ENCODE data around the gene MEX3C.

MEX3C gene

GRCh38 chr18:51171625-51172259 is 25.7 kb downstream of the MEX3C start:
- no peaks in the 10 kb centered on the region; the same call in 1 of the 2 replicates for H3K36me3 ChIP-seq (ENCODE audit: insufficient read depth, low read length)
- H3K9me3 ChIP-seq (ENCODE audit: control insufficient read depth, insufficient read depth, low read length): no peaks in the 10 kb centered on the region
- peaks cover 19% of the 10 kb centered on the region for H3K4me1 ChIP-seq (ENCODE audit: insufficient read depth, low read length)
- no peak overlapping the region for H3K9ac ChIP-seq (ENCODE audit: low read depth, low read length)

DNA sequence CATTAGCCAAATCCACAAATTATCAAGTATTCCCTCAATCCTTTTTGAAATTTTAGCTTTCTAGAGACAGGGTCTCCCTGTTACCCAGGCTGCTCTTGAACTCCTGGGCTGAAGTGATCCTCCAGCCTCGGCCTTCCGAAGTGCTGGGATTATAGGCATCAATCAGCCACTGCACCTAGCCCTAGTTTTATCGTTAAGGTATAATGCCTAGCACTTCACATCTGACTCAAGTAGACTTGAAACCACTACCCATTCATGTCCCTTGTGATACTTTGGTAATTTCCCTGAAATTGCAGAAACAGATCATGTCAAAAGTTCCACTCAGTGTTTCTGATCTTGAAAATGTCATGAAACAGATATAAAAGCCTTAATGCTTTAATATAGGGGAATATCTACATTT is 26.3 kb downstream of the MEX3C start:
- H3K36me3 ChIP-seq (ENCODE audit: insufficient read depth, low read length): no peaks in the 10 kb centered on the region
- no peaks in the 10 kb centered on the region for H3K9me3 ChIP-seq (ENCODE audit: control insufficient read depth, insufficient read depth, low read length)
- H3K4me1 ChIP-seq (ENCODE audit: insufficient read depth, low read length): peaks cover 19% of the 10 kb centered on the region
- no peak overlapping the region for H3K9ac ChIP-seq (ENCODE audit: low read depth, low read length)

DNA sequence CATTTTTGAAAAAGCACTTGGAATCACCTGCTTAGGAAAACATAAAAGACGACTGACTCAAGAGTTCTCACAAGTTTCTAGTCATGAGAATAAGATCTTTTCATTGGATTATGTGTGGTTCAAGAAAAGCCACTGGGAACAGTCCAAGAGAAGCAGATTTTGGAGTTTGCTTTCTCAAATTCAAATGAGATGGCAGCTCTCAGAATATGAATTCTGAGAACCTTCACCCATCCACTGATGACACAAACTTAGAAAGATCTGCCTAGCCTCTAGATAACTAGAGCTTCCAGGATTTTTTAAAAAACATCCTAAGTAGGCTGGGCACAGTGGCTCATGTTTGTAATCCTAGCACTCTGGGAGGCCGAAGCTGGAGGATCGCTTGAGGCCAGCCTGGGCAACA is 26.8 kb downstream of the MEX3C start:
- Histone ChIP-seq H3K36me3 (ENCODE audit: insufficient read depth, low read length) (no peaks in the 10 kb centered on the region), H3K4me1 (ENCODE audit: insufficient read depth, low read length) (peaks cover 19% of the 10 kb centered on the region), H3K9me3 (ENCODE audit: control insufficient read depth, insufficient read depth, low read length) (no peaks in the 10 kb centered on the region), H3K9ac (ENCODE audit: low read depth, low read length) (no peak overlapping the region)

DNA sequence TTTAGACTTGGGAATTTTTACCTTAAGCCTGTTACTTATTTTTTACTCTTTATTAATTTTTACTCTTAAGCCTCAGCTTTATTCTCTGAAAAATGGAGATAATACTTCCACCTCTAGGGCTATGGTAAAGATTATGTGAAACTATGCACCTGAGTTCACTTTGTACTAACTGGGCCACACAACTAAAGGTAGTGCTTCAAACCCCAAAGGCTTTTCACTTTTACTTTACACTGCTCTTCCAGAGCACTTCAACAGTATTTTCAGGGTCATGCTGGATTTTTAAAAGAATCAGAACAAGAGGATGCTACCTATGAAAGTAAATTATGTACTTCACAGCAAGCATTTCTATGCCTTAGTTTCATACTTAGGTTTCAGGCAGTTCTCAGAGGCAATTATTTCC is 27.8 kb downstream of the MEX3C start:
- Histone ChIP-seq H3K36me3 (ENCODE audit: insufficient read depth, low read length) (no peaks in the 10 kb centered on the region), H3K4me1 (ENCODE audit: insufficient read depth, low read length) (peaks cover 28% of the 10 kb centered on the region)

GRCh38 chr18:51168960-51169662 is 28.4 kb downstream of the MEX3C start:
- Histone ChIP-seq H3K9me3 (ENCODE audit: control insufficient read depth, insufficient read depth, low read length) (no peaks in the 10 kb centered on the region), H3K36me3 (ENCODE audit: insufficient read depth, low read length) (no peaks in the 10 kb centered on the region), H3K9ac (ENCODE audit: low read depth, low read length) (no peak overlapping the region), H3K4me1 (ENCODE audit: insufficient read depth, low read length) (peaks cover 34% of the 10 kb centered on the region)

More for the DNA sequence above, 27.8 kb downstream of the MEX3C start:
- Histone ChIP-seq H3K9me3 (ENCODE audit: control insufficient read depth, insufficient read depth, low read length) (no peaks in the 10 kb centered on the region), H3K9ac (ENCODE audit: low read depth, low read length) (no peak overlapping the region)

DNA sequence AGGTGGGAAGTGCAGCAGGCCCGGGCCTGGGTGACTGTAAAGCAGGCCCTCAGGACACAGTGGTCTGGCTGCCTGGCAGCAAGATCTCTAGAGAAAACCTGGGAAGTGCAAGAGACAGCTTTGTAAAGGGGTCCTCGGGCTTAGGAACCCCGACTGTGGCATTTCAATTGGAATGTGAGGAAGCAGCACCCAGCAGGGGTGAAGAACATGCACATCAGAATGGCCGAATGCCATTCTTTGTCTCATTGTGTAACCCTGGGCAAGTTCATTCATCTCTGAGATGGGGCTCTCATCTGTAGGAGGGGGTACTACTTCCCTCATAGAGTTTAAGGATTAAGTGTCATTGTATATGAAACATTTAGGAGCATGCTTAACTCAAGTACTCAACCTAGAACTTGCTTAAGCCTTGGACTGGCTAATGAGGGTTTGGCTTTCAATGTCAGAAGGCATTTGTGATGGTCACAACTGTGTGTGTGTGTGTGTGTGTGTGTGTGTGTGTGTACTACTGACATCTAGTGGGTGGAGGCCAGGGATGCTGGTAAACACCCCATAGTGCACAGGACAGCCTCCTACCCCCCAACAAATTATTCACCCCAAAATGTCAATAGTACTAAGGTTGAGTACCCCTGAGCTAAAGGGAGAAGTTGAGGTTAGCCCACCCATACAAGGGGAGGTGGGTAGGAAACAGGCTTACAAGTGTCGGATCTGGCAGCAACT is 29.3 kb downstream of the MEX3C start:
- no peaks in the 10 kb centered on the region for H3K9me3 ChIP-seq (ENCODE audit: control insufficient read depth, insufficient read depth, low read length)
- H3K9ac ChIP-seq (ENCODE audit: low read depth, low read length): no peak overlapping the region
- peaks cover 34% of the 10 kb centered on the region for H3K4me1 ChIP-seq (ENCODE audit: insufficient read depth, low read length)
- no peaks in the 10 kb centered on the region for H3K36me3 ChIP-seq (ENCODE audit: insufficient read depth, low read length)

DNA sequence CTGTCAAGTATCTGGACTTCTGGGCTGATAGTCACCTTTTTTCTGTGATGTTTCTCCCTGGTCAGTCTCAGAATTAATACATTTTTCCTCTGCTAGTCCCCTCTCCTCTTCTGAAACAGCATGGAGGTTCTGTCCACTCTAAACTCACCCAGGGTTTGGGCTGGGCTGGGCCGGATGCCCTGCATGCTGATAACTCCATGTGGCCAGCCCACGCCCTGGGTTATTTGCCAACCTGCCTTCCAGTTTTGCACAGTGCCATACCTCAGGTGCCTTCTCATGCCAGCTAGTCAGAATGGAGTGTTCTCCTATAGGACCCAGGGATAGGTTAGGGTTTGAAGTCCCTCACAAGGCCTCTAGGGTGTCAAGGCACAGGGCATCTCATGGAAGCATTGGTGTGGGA is 32.2 kb downstream of the MEX3C start:
- H3K9me3 ChIP-seq (ENCODE audit: control insufficient read depth, insufficient read depth, low read length): no peaks in the 10 kb centered on the region

DNA sequence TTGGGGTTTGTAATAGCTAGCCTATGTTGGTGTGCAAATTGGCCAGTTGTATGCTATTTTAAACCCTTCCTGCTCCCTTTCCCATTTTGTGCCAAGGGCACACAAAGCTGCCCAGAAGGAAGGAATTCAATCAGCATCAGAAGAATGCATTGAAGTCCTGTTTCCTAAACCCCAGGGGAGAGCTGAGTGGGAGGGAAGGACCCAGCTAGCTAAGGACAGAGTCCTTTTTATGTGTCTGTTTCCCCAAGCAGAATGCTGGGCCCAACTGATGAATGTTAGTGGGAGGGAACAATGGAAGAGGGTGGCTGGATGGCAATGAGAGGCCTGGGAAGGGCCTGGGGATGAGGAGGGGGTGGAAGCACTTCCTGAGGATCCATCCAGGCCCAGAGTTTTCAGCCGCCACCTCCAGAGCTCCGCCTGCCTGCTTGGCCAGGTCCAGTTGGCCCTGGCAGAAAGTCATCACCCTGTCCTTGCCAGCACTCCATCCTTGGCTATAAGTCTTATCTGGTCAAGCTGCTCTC is 32.7 kb downstream of the MEX3C start:
- Histone ChIP-seq H3K9ac (ENCODE audit: low read depth, low read length) (no peak overlapping the region), H3K4me1 (ENCODE audit: insufficient read depth, low read length) (peaks cover 34% of the 10 kb centered on the region), H3K36me3 (ENCODE audit: insufficient read depth, low read length) (no peaks in the 10 kb centered on the region), H3K9me3 (ENCODE audit: control insufficient read depth, insufficient read depth, low read length) (no peaks in the 10 kb centered on the region)

More for the DNA sequence above, 32.2 kb downstream of the MEX3C start:
- no peak overlapping the region for H3K9ac ChIP-seq (ENCODE audit: low read depth, low read length)
- no peaks in the 10 kb centered on the region for H3K36me3 ChIP-seq (ENCODE audit: insufficient read depth, low read length)
- peaks cover 34% of the 10 kb centered on the region for H3K4me1 ChIP-seq (ENCODE audit: insufficient read depth, low read length)

- H3K36me3 ChIP-seq (ENCODE audit: insufficient read depth, low read length): no peaks in the 10 kb centered on the region
- H3K9ac ChIP-seq (ENCODE audit: low read depth, low read length): no peak overlapping the region
- no peaks in the 10 kb centered on the region for H3K9me3 ChIP-seq (ENCODE audit: control insufficient read depth, insufficient read depth, low read length)
- H3K4me1 ChIP-seq (ENCODE audit: insufficient read depth, low read length): peaks cover 34% of the 10 kb centered on the region
These were observed 33.1 kb downstream of the MEX3C start for GRCh38 chr18:51164342-51164741.

- no peaks in the 10 kb centered on the region for H3K36me3 ChIP-seq (ENCODE audit: insufficient read depth, low read length)
- H3K9ac ChIP-seq (ENCODE audit: low read depth, low read length): no peak overlapping the region
- peaks cover 32% of the 10 kb centered on the region for H3K4me1 ChIP-seq (ENCODE audit: insufficient read depth, low read length)
- H3K9me3 ChIP-seq (ENCODE audit: control insufficient read depth, insufficient read depth, low read length): no peaks in the 10 kb centered on the region
These were observed 33.9 kb downstream of the MEX3C start for GRCh38 chr18:51163543-51163942.

DNA sequence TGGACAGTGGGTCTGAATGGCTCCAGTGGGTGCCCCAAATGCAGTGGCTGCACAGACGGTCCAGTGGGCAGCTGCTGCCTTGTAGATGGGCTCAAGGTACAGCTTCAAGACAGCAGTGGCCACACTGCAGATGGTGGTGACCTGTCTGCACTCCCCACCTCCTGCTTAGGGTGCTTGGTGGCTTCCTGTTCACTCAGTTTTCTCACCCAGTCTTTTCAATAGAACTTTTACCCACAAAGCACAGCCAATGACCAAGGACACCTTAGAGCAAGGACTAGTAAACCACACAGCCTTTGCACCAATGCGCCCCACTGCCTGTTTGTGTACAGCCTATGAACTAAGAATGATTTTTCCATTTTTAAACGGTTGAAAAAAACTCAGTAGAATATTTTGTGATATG is 34.9 kb downstream of the MEX3C start:
- no peak overlapping the region for H3K9ac ChIP-seq (ENCODE audit: low read depth, low read length)
- no peaks in the 10 kb centered on the region for H3K9me3 ChIP-seq (ENCODE audit: control insufficient read depth, insufficient read depth, low read length)
- H3K36me3 ChIP-seq (ENCODE audit: insufficient read depth, low read length): no peaks in the 10 kb centered on the region
- H3K4me1 ChIP-seq (ENCODE audit: insufficient read depth, low read length): peaks cover 24% of the 10 kb centered on the region

DNA sequence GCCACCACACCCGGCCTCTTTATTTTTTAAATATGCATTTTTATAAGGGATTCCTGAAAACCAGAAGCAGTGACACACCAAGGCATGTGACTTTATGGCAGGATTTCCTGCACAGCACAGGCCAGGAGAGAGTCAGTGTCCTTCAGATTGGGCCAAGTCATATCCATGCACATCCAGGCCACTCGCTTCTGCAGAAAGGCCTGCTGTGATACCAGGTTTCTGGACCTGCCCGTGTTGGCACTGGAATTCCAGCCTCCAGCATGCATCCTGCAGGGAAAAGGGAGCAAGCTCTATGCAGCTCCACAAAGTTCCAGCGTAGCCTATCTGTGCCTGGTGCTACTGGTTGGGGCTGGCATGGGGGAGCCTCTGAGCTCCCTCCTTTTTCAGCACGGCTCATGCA is 36.8 kb downstream of the MEX3C start:
- Histone ChIP-seq H3K9ac (ENCODE audit: low read depth, low read length) (no peak overlapping the region), H3K4me1 (ENCODE audit: insufficient read depth, low read length) (peaks cover 15% of the 10 kb centered on the region), H3K36me3 (ENCODE audit: insufficient read depth, low read length) (no peaks in the 10 kb centered on the region), H3K9me3 (ENCODE audit: control insufficient read depth, insufficient read depth, low read length) (no peaks in the 10 kb centered on the region)

DNA sequence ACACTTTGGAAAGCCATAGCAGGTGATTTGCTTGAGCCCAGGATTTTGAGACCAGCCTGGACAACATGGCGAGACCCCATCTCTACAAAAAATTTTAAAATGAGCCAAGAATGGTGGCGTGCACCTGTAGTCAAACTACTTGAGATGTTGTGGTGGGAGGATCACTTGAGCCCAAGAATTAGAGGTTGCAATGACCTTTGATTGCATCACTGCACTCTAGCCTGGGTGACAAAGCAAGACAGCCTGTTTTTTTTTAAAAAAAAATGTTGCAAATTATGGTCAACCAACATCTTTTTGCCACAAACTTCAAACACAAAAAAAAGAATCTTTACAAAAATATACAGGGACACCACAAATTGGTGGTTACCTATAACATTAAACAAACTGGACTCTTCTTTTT is 40.3 kb downstream of the MEX3C start:
- Histone ChIP-seq H3K9ac (ENCODE audit: low read depth, low read length) (no peak overlapping the region), H3K9me3 (ENCODE audit: control insufficient read depth, insufficient read depth, low read length) (no peaks in the 10 kb centered on the region), H3K36me3 (ENCODE audit: insufficient read depth, low read length) (no peaks in the 10 kb centered on the region), H3K4me1 (ENCODE audit: insufficient read depth, low read length) (no peaks in the 10 kb centered on the region)

DNA sequence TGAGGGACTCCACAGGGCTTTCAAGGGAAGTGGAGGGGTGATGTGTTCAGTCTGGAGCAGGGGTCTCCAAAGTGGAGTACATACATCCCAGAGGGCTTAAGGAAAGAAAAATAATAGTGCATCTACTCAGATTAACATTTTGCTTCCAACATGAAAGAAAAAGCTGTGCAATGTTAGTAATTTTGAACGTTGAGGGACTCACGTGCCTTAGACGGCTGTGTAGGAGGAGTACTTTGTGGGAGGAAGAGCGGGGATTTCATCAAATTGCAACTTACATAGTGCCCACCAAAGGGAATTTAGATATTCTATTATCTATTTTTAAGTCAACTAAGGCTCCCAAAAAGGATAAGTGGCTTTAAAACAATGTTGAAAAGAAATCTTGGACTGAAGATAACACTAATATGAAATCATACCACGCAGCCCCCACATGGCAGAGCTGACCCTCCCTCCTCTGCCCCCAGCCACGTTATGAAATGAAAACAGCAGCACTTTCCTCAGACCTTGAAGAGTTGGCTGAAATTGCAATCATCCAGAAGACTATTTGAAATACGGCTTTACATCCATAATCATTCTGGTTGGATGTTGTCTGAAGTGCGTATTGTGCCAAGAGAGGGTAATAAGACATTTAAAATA is 42.9 kb downstream of the MEX3C start:
- no peaks in the 10 kb centered on the region; the same call in 1 of the 2 replicates for H3K9me3 ChIP-seq (ENCODE audit: control insufficient read depth, insufficient read depth, low read length)
- peaks cover 9% of the 10 kb centered on the region; the same call in 1 of the 2 replicates for H3K4me1 ChIP-seq (ENCODE audit: insufficient read depth, low read length)
- no peaks in the 10 kb centered on the region for H3K36me3 ChIP-seq (ENCODE audit: insufficient read depth, low read length)
- H3K9ac ChIP-seq (ENCODE audit: low read depth, low read length): no peak overlapping the region

Data from ES-I3 (cell line).